ENCODE measurements around the gene SERTAD3. TPM values are rescaled to one million over a fixed set of nuclear protein-coding genes. Genes with fewer than 3 reads are reported as not detected.

The SERTAD3 gene
- total and polyA plus RNA-seq, 10 of the 15 experiments (the other 5 are each of a cell fraction or from before 2014, with no cell fraction given) = 4.2 to 22.4 (median 13.7) TPM

DNA sequence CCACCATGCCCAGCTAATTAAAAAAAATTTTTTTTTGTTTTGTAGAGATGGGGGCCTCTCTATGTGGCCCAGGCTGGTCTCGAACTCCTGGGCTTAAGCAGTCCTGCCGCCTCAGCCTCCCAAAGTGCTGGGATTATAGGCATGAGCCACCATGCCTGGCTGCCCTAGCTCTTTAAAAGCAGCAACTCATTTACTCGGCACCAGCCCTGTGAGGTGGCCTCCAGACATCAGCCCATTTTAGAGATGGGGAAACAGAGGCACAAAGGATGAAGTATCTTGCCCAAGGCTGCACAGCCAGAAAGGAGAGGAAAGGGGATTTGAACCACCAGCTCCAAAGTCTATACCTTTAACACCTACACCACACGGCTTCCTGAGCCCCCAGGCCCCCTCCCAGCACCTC, 31.3 kb downstream of the SERTAD3 start:
- no TSS peak for BruUV-seq (replicated peaks)
- POLR2A ChIA-PET = interaction anchor here (0.7 to 1.0 kb wide), 3 partner anchors 9 to 191 kb away, joined by 3 to 4 read pairs (median 3); no protein-coding TSS in a partner anchor
- Histone ChIP-seq H4K20me1 (ENCODE audit: control insufficient read depth, insufficient read depth) (no peaks in the 10 kb centered on the region), H2AFZ (ENCODE audit: control insufficient read depth, low read depth, low read length) (no peak overlapping the region), H3K9me3 (replicated peaks; ENCODE audit: control insufficient read depth, insufficient read depth, low read length) (no peaks in the 10 kb centered on the region), H3K27me3 (replicated peaks in 1 of 2; ENCODE audit: control insufficient read depth in 2 of 2, insufficient read depth in 2 of 2, low read length in 1 of 2) (no peaks in the 10 kb centered on the region), H3K9ac (ENCODE audit: control insufficient read depth, insufficient read depth, low read length) (no peak overlapping the region), H3K4me1 (ENCODE audit: control insufficient read depth, insufficient read depth, low read length) (peaks cover 56% of the 10 kb centered on the region), H3K4me2 (ENCODE audit: control insufficient read depth, insufficient read depth) (no peak overlapping the region), H3K79me2 (ENCODE audit: control insufficient read depth, insufficient read depth, low read length) (no peaks in the 10 kb centered on the region), H3K36me3 (ENCODE audit: control insufficient read depth in 2 of 2, insufficient read depth in 2 of 2, low read length in 1 of 2) (no peaks in the 10 kb centered on the region), H3K27ac (ENCODE audit: control insufficient read depth, insufficient read depth) (no peak overlapping the region), H3K4me3 (no peak overlapping the region)
- no peak for FAIRE-seq
- RAD21 ChIA-PET (ENCODE audit: unreplicated experiment) = interaction anchor here (0.6 to 3.2 kb wide), 4 partner anchors 8 to 107 kb away, joined by 3 to 12 read pairs (median 3); no protein-coding TSS in a partner anchor
- intact Hi-C loops (cut with micrococcal nuclease; ENCODE audit: unreplicated experiment) = no loop called here
- TF ChIP-seq, protein P1, sequence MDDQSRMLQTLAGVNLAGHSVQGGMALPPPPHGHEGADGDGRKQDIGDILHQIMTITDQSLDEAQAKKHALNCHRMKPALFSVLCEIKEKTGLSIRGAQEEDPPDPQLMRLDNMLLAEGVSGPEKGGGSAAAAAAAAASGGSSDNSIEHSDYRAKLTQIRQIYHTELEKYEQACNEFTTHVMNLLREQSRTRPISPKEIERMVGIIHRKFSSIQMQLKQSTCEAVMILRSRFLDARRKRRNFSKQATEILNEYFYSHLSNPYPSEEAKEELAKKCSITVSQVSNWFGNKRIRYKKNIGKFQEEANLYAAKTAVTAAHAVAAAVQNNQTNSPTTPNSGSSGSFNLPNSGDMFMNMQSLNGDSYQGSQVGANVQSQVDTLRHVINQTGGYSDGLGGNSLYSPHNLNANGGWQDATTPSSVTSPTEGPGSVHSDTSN (IDR thresholded peaks at IDR 0.05; ENCODE audit: insufficient replicate concordance, low read depth, low read length) = no peak
- TF ChIP-seq, protein P2, sequence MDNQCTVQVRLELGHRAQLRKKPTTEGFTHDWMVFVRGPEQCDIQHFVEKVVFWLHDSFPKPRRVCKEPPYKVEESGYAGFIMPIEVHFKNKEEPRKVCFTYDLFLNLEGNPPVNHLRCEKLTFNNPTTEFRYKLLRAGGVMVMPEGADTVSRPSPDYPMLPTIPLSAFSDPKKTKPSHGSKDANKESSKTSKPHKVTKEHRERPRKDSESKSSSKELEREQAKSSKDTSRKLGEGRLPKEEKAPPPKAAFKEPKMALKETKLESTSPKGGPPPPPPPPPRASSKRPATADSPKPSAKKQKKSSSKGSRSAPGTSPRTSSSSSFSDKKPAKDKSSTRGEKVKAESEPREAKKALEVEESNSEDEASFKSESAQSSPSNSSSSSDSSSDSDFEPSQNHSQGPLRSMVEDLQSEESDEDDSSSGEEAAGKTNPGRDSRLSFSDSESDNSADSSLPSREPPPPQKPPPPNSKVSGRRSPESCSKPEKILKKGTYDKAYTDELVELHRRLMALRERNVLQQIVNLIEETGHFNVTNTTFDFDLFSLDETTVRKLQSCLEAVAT (IDR thresholded peaks at IDR 0.05) = no peak
- TF ChIP-seq IKZF1 (conservative IDR thresholded peaks at IDR 0.05) (no peak), SMC3 (IDR thresholded peaks at IDR 0.05; ENCODE audit: borderline replicate concordance, low read length) (no peak), POLR2A (IDR thresholded peaks at IDR 0.05; ENCODE audit: low read depth, low read length) (no peak), TAF1 (IDR thresholded peaks at IDR 0.05; ENCODE audit: borderline replicate concordance, low read depth, low read length) (no peak), RBBP5 (conservative IDR thresholded peaks at IDR 0.05) (no peak), IKZF2 (IDR thresholded peaks at IDR 0.05) (no peak), GATAD2B (conservative IDR thresholded peaks at IDR 0.05; ENCODE audit: low read depth) (no peak)
- no peak for ATAC-seq
- CTCF ChIA-PET = interaction anchor here (0.8 to 4.5 kb wide), 6 partner anchors 8 to 109 kb away, joined by 3 to 43 read pairs (median 4); no protein-coding TSS in a partner anchor
- in situ Hi-C loops (cut with MboI) = no loop called here
- no peak for DNase-seq (ENCODE audit: low read depth, low spot score)
- 79% methylated on average over 4 of the region's 4 CpGs for WGBS (ENCODE audit: insufficient coverage, insufficient replicate concordance, low lambda C conversion rate, missing lambda C conversion rate)
- SMC1A ChIA-PET (ENCODE audit: uncharacterized antibody, unreplicated experiment) = interaction anchor here (0.6 to 0.7 kb wide), 2 partner anchors 25 to 248 kb away, joined by 3 read pairs; no protein-coding TSS in a partner anchor

Data from GM12878 (cell line).